Measurements from ENCODE around the gene RABL3.
"Not testable (repeated sequence)": the region's sequence is repeated elsewhere in the genome, so short reads cannot be mapped to it uniquely, and the experiment has no call there.

The RABL3 gene

GRCh38 chr3:120749843-120750242, 7.5 kb upstream of the RABL3 start:
- intact Hi-C loops (cut with DNase I) = no loop called here
- DNase-seq = no peak

DNA sequence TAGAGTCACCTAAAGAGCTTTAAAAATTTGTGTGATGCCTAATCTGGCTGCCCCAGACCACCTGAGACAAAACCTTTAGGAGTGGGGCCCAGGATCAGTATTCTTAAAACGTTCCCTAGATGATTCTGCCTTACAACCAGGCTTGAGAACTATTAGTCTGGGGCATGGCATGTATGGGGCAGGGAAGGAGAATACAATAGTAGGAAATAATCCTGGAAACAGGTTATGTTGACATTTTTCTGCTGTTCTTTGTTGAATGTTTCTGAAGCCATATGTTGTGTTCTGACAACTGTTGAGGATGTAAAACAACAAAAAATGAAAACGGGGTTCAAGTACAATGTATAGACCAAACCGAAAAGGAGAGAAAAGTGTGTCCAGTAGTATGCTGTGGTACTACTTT, 3.1 kb upstream of the RABL3 start:
- intact Hi-C loops (cut with DNase I) = no loop called here

DNA sequence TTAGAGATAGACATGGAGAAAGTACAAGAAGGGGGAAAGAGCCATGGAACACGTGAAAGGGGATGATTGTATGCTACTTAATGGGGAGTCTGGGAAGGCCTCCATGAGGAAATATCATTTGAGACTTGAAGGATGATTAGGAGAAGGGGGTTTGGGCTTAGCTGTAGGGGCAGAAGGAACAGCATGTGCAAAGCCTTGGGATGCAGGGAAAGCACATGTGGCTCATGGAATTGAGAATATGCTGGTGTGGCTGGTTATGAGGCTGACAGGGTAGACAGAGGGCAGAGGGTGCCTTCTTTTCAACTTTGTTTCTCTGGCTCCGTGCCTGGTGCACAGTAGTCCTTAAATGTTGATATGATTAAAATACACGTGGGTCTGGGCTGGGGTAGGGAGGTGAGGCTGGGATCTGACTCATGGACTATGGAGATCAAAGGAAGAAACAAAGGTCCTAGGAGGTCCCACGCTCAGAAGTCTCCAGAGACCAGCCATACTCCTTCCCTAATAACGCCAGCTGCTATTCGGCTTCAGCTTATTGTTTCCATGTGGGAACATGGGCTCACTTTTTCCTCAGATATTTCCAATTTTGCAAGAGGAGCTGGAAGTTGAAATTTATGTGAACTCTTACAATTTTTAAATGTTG, 1.4 kb upstream of the RABL3 start:
- intact Hi-C loops (cut with DNase I) = no loop called here
- no peak for DNase-seq

More for the DNA sequence above, 3.1 kb upstream of the RABL3 start:
- DNase-seq = no peak

- intact Hi-C loops (cut with DNase I) = loop anchor here (1.0 kb wide), 1 partner anchor 147 kb away; the partner anchor contains the start of gene NDUFB4
- peak in 5 of 10 donors; percentile 15 to 85 (median 74) for DNase-seq
Measured at GRCh38 chr3:120742849-120743365, 591 bp upstream of the RABL3 start.

GRCh38 chr3:120741837-120742197, 499 bp downstream of the RABL3 start:
- DNase-seq = no peak
- intact Hi-C loops (cut with DNase I) = loop anchor here (1.0 kb wide), 1 partner anchor 146 kb away; the partner anchor contains the start of gene NDUFB4

DNA sequence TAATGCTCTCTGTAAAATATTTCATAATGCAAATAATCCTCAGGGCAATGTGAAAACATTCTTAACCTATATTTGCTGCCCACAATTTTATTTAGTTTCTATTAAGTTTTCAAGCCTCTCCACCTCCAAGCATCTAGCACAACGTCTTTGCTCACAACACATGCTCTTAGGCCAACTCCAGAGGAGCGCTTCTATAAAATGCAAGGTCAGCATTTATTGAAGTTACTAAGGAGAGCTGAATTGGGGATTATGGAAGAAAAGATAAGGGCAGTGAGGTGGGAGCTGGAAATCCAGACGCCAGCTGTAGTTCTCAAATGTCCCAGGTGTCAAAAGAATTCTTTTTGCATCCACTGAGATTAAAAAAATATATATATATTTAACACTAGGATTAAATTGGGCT, 996 bp downstream of the RABL3 start:
- intact Hi-C loops (cut with DNase I) = no loop called here
- no peak for DNase-seq

GRCh38 chr3:120738006-120738405, 4.3 kb downstream of the RABL3 start:
- DNase-seq; intact Hi-C loops (cut with DNase I): not testable (repeated sequence)

DNA sequence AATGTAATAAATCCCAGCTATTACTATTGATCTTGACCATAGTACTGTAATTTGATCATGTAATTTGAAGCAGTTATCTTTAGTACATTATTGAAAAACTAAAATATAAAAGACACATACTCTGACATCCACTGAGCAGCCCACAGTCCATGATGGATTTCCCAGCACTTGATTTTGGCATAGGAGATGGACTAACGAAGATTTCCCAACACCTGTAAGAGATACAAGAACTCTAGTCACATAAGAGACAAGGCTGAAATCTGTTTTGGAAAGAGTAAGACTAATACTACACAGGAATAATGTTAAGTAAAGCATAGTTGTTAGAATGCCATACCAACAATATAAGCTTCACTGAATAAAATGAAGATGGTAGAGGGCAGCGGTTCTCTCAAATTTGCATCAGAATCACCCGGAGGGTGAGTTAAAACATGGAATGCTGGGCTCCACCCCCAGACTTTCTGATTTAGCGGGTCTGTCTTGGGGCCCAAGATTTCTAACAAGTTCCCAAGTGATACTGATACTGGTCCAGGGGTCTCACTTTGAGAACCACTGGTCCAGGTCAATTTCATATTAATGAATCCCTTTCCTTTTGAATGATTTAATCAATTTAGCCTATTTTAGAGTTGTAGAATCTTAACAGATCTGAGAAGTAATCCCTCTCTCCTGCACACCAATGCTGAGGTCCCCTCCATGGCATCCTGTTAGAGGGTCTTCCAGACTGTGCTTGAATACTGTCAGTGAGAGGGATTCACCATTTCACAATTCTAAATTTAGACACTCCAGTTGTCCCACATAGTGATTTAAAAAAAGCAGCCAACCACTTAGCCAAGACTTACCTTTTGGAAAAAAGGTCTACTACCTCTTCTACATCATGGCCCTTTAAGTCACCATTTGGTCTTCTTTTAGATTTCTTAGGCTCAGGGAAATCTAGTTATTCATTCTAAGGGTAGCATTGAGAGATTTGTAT, 11.5 kb downstream of the RABL3 start:
- no peak for DNase-seq
- intact Hi-C loops (cut with DNase I) = no loop called here

- no peak for DNase-seq
- intact Hi-C loops (cut with DNase I) = no loop called here
Measured at GRCh38 chr3:120726791-120727190, 15.5 kb downstream of the RABL3 start.

DNA sequence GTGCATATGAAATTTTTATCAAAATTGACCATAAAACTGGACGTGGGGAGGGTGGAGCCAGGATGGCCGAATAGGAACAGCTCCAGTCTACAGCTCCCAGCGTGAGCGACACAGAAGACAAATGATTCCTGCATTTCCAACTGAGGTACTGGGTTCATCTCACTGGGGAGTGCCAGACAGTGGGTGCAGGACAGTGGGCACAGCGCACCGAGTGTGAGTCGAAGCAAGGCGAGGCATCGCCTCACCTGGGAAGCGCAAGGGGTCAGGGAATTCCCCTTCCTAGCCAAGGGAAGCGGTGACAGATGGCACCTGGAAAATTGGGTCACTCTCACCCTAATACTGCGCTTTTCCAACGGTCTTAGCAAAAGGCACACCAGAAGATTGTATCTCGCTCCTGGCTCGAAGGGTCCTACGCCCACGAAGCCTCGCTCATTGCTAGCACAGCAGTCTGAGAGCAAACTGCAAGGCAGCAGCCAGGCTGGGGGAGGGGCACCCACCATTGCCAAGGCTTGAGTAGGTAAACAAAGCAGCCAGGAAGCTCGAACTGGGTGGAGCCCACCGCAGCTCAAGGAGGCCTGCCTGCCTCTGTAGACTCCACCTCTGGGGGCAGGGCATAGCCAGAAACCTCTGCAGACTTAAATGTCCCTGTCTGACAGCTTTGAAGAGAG, 23.0 kb downstream of the RABL3 start:
- DNase-seq = peak in 3 of 10 donors; percentile 9 to 84 (median 73)
- intact Hi-C loops (cut with DNase I) = not testable (repeated sequence)

DNA sequence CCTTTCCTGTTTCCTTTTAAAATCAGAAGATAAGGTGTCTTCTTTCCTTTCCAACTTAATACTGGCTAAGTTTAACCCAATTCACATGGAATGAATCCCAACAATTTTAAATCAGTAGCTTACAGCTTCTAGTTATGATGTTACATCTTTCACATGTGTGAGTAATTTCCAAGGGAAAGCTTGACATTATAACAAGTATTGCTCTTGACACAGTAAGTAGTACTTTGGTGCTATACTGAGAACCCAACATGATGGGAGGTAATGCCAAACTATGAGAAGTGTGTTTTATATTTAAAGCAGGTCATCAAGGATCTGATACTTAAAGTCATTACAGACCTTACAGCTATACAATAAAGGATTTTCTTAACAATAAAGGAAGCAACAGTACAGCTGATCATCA, 29.1 kb downstream of the RABL3 start:
- no peak for DNase-seq
- intact Hi-C loops (cut with DNase I) = no loop called here

- intact Hi-C loops (cut with DNase I) = no loop called here
- no peak for DNase-seq
Measured at GRCh38 chr3:120710369-120710768, 31.9 kb downstream of the RABL3 start.

- DNase-seq = no peak
- intact Hi-C loops (cut with DNase I) = no loop called here
Measured at GRCh38 chr3:120708408-120708807, 33.9 kb downstream of the RABL3 start.

DNA sequence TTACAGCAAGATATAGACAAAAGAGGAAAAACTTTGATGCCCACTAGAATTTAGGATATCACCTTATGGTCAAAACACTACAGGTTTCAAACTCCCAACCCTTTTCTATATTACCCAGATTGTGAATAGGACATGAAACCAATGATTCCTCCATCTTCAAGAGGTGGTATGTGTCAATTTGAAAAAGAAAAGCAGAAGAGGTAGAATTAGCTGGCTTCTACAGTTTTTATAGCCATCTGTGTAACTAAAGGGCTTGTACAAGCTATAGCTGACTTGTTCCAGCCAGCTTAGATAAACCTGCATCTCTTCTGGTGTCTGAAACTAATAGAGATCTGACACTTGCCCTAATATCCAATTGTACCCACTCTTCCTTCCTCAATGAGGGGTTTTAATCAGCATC, 35.4 kb downstream of the RABL3 start:
- DNase-seq = no peak
- intact Hi-C loops (cut with DNase I) = no loop called here

- intact Hi-C loops (cut with DNase I) = no loop called here
- no peak for DNase-seq
Measured at GRCh38 chr3:120705884-120706582, 36.3 kb downstream of the RABL3 start.

GRCh38 chr3:120699333-120699732, 43.0 kb downstream of the RABL3 start:
- DNase-seq = no peak
- intact Hi-C loops (cut with DNase I) = no loop called here

DNA sequence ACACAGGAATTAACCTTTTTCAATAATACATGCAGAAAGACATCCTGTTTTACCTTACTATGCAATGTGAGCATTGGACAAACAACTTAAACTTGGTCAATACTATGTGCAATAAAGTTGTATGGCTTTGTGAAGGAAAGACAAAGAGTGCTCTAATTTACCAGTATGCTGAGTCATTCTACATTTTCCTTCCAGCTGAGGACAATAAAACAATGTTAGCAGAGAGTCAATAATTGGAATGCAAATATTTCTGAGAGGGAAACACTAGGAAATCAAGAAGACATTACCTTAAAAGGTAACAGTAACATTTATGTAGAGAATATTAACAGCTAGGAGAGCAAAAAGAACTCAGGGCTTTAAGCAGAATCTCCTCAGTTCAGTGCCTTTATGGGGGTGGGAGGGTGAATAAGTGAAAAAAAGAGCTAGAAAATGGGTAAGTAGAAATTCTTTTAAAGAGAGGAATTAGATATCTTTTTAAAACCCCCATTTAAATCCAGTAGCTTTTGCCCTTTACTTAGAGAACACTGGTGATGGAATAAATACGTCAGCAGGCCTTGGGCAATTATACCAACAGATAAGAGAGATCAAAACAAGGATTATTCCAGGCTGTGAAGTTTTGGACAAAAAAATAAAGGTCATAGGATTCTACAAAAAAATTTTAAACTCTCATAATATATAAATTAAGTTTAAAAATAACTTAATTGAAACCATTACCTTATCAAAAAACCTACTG, 48.7 kb downstream of the RABL3 start:
- intact Hi-C loops (cut with DNase I) = no loop called here
- no peak for DNase-seq

DNA sequence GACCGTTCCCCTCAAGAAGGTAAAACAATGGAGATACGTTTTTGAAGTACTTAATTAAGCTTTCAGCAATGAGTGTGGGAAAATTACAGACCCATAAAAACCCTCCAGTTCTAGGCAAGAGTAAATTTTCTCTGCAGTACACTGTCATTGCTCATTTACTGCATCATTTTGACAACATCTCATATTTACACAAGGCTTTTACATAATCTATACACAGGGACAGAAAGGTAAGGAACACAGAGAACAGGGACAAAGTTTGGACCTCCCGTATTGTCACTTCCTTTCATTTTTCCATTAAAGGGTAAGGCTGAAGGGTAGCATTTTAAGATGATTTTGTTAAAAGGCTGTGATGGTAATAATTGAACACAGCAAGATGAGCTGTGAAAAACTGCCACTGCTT, 52.9 kb downstream of the RABL3 start:
- no peak for DNase-seq
- intact Hi-C loops (cut with DNase I) = no loop called here

- DNase-seq = no peak
- intact Hi-C loops (cut with DNase I) = no loop called here
Measured at GRCh38 chr3:120688121-120688520, 54.2 kb downstream of the RABL3 start.

DNA sequence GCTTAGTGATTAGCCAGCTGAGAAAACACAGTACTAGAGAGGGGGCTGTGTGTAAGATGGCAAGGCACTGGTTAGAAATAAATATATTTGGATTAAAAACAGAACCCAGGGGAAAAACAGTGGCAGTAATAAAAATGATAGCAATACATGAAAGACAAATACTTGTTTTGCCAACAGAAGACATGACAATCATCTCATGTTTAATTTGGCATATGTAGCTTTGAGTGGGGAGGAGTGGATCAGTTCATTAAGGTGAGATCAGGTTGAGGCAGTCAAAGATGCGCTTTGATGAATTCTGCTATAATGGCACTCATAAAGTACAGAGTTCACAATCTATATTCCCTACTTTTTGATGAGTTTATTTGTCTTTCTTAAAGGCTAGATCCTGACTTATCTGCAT, 56.9 kb downstream of the RABL3 start:
- intact Hi-C loops (cut with DNase I) = no loop called here
- DNase-seq = no peak
